Thymus (tissue), 11 donors: ENCODE results near the gene ANKRD13B. TPM values are rescaled to one million over a fixed set of nuclear protein-coding genes. Genes with fewer than 3 reads are reported as not detected.

ENCODE experiments used
- DNase-seq, 9 donors: peaks; one replicate each; pipeline ENCODE4 v3.0.0-alpha.2; 2013; ENCODE audit warnings: low spot score in 9 of 9, low read depth in 6 of 9, missing footprints in 1 of 9
- H3K27ac ChIP-seq, 2 donors: one replicate each; pipeline ENCODE4 v1.5.1; 2013; ENCODE audit warnings: control low read depth in 1 of 2, low read depth in 1 of 2, low read length in 1 of 2, mild to moderate bottlenecking in 1 of 2, moderate library complexity in 1 of 2
- H3K27me3 ChIP-seq, 2 donors: one replicate each; pipeline ENCODE4 v1.5.1; 2013; ENCODE audit warnings: low read length in 1 of 2; ENCODE audit not compliant: control insufficient read depth in 2 of 2, insufficient read depth in 1 of 2
- H3K36me3 ChIP-seq, 2 donors: one replicate each; pipeline ENCODE4 v1.5.1; 2013; ENCODE audit warnings: low read length in 1 of 2, mild to moderate bottlenecking in 1 of 2, moderate library complexity in 1 of 2; ENCODE audit not compliant: control insufficient read depth in 2 of 2, insufficient read depth in 2 of 2
- H3K4me1 ChIP-seq, 2 donors: one replicate each; pipeline ENCODE4 v1.5.1; 2013; ENCODE audit warnings: low read length in 2 of 2; ENCODE audit not compliant: control insufficient read depth in 2 of 2, insufficient read depth in 2 of 2
- H3K4me3 ChIP-seq, 2 donors: one replicate each; pipeline ENCODE4 v1.5.1; 2013; ENCODE audit warnings: low read length in 2 of 2, control low read depth in 1 of 2, mild to moderate bottlenecking in 1 of 2
- H3K9me3 ChIP-seq, 2 donors: one replicate each; pipeline ENCODE4 v1.5.1; 2013; ENCODE audit warnings: low read length in 1 of 2, mild to moderate bottlenecking in 1 of 2; ENCODE audit not compliant: control insufficient read depth in 2 of 2, insufficient read depth in 1 of 2
- WGBS: extraction: QIAGEN DNeasy Blood & Tissue Kit; methylation state at CpG from one replicate; pipeline ENCODE4 v1.1.7; 2013; 5-methylcytosine and 5-hydroxymethylcytosine counted together
- polyA plus RNA-seq: library from polyadenylated mRNA; stranded (reverse); fragments of 200-250 nt; gene quantifications from one replicate; pipeline ENCODE4 v1.2.3, GENCODE V29; 2013
- total RNA-seq: library from RNA; stranded (reverse); fragments of 120-200 nt; gene quantifications from one replicate; pipeline ENCODE4 v1.2.4, GENCODE V29; 2013
- donor health status: healthy.

ANKRD13B gene
- total and polyA plus RNA-seq, 2 donors: 1.3 to 2.2 TPM

DNA sequence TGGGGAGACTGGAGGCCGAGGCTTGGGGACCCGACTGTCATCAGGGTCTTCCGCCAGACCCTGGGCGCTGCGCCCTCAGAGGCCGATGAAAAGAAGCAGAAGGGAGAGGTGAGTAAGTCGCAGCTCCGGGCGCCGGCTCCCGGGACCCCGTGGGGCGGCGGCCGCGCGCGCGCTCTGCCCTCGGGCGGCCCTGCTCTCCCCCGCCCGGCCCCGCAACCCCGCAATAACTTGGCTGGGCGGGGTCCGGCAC is 25.7 kb upstream of the ANKRD13B start:
- H3K36me3 ChIP-seq: peaks cover 2 to 11% of the 10 kb centered on the region in 2 donors
- H3K9me3 ChIP-seq: peaks cover 0 to under 1% of the 10 kb centered on the region in 2 donors
- H3K4me3 ChIP-seq: peak overlapping the region; percentile 55 to 74
- under 1% methylated on average over 27 of the region's 27 CpGs for whole genome bisulfite sequencing
- peaks cover 12 to 40% of the 10 kb centered on the region in 2 donors for H3K27me3 ChIP-seq
- H3K4me1 ChIP-seq: peaks cover 18 to 44% of the 10 kb centered on the region in 2 donors
- DNase-seq: peak in 1 of 9 donors; percentile 51
- peak overlapping the region; percentile 74 to 90 for H3K27ac ChIP-seq

DNA sequence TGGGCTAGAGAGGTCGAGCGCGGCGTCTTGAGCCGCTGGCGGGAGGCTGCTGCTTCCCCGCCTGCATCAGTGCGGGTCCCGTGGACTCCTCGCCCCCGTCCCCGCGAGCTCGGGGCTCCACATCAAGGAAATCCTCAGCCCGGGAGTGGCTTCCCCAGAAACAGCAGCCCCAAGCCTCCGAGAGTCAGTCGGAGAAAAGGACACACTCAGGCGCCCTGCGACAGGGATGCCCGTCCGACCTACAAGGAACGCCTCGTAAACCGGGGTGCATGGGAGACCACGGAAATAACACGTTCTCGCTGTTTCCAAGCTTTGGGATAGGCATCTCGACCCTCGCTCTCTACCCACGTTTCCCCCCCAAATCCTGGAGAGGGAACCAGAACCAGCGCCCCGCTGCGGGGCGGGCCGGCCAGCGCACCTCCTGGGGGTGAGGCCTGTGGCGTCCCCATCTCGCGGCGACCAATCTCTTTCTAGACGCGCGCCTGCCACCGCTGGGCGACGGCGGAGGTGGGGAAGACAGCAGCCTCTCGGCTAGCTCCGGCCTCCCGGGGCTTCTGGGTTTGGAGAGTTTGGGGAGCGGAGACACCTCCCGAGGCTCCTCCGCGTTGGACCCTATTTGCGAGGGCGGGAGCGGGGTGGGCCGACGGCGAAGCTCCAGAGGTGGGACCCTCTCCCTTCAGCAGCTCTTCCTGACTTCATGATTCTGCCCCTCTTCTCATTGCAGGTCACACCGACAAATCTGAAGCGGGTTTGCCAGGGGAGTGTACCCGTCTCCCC is 25.2 kb upstream of the ANKRD13B start:
- peaks cover 2 to 6% of the 10 kb centered on the region in 2 donors for H3K36me3 ChIP-seq
- under 1% methylated on average over 63 of the region's 63 CpGs for WGBS
- peaks cover 18 to 45% of the 10 kb centered on the region in 2 donors for H3K4me1 ChIP-seq
- H3K4me3 ChIP-seq: peak overlapping the region; percentile 55 to 74
- DNase-seq: peak in 2 of 9 donors; percentile 48 to 77
- no peaks in the 10 kb centered on the region for H3K9me3 ChIP-seq
- peak overlapping the region; percentile 74 to 90 for H3K27ac ChIP-seq
- peaks cover 12 to 35% of the 10 kb centered on the region in 2 donors for H3K27me3 ChIP-seq

- Histone ChIP-seq H3K36me3 (peaks cover 8 to 10% of the 10 kb centered on the region in 2 donors), H3K9me3 (no peaks in the 10 kb centered on the region), H3K27me3 (peaks cover 12 to 35% of the 10 kb centered on the region in 2 donors), H3K4me3 (peak within 1 kb of the TSS; percentile 55 to 74), H3K27ac (peak within 1 kb of the TSS; percentile 78 to 90), H3K4me1 (peaks cover 18 to 50% of the 10 kb centered on the region in 2 donors)
- under 1% methylated on average over 85 of the region's 85 CpGs for WGBS
- DNase-seq: peak; percentile 69 to 95 (median 87)
Measured at GRCh38 chr17:29568331-29569244, 24.3 kb upstream of the ANKRD13B start, which contains the start of gene TP53I13. TSS of gene TP53I13 (plus strand) at chr17:29568701. CDS start at chr17:29568759, 58 bp downstream.

GRCh38 chr17:29569245-29569950 is 23.5 kb upstream of the ANKRD13B start:
- DNase-seq: no peak
- H3K4me3 ChIP-seq: peak overlapping the region; percentile 55 to 74
- H3K36me3 ChIP-seq: peaks cover 16 to 18% of the 10 kb centered on the region in 2 donors
- H3K9me3 ChIP-seq: no peaks in the 10 kb centered on the region
- H3K27ac ChIP-seq: no peak overlapping the region
- H3K27me3 ChIP-seq: peaks cover 12 to 35% of the 10 kb centered on the region in 2 donors
- WGBS: 69% methylated on average over 14 of the region's 14 CpGs
- H3K4me1 ChIP-seq: peaks cover 18 to 43% of the 10 kb centered on the region in 2 donors

- 98% methylated on average over 7 of the region's 7 CpGs for WGBS
- peaks cover 12 to 24% of the 10 kb centered on the region in 2 donors for H3K27me3 ChIP-seq
- H3K27ac ChIP-seq: no peak overlapping the region
- peaks cover 26 to 29% of the 10 kb centered on the region in 2 donors for H3K36me3 ChIP-seq
- peaks cover 18 to 38% of the 10 kb centered on the region in 2 donors for H3K4me1 ChIP-seq
- H3K9me3 ChIP-seq: no peaks in the 10 kb centered on the region
- no peak for DNase-seq
- no peak overlapping the region for H3K4me3 ChIP-seq
Measured at GRCh38 chr17:29570521-29570920, 22.4 kb upstream of the ANKRD13B start.

- Histone ChIP-seq H3K27me3 (peaks cover 3 to 15% of the 10 kb centered on the region in 2 donors), H3K9me3 (no peaks in the 10 kb centered on the region), H3K27ac (no peak overlapping the region), H3K4me1 (peaks cover 9 to 28% of the 10 kb centered on the region in 2 donors), H3K4me3 (no peak overlapping the region), H3K36me3 (peaks cover 36 to 39% of the 10 kb centered on the region in 2 donors)
- 97% methylated on average over 6 of the region's 6 CpGs for whole genome bisulfite sequencing
- no peak for DNase-seq
Measured at GRCh38 chr17:29571486-29571882, 21.4 kb upstream of the ANKRD13B start.

- 89% methylated on average over 30 of the region's 30 CpGs for WGBS
- Histone ChIP-seq H3K9me3 (no peaks in the 10 kb centered on the region), H3K27me3 (peaks cover 0 to 10% of the 10 kb centered on the region in 2 donors), H3K4me3 (no peak overlapping the region), H3K4me1 (peaks cover 8 to 28% of the 10 kb centered on the region in 2 donors), H3K36me3 (peaks cover 42 to 44% of the 10 kb centered on the region in 2 donors), H3K27ac (no peak overlapping the region)
- no peak for DNase-seq
Measured at GRCh38 chr17:29571883-29572681, 20.9 kb upstream of the ANKRD13B start.
